ENCODE data around the gene ZCCHC14. TPM values are rescaled to one million over a fixed set of nuclear protein-coding genes. Genes with fewer than 3 reads are reported as not detected.

ZCCHC14 gene
- total and polyA plus RNA-seq, 2 of the 13 experiments (the other 11 are each of a cell fraction or from before 2014, with no cell fraction given): 12.4 to 12.5 TPM

- TF ChIP-seq TRIM22 (IDR thresholded peaks at IDR 0.05): no peak
- TF ChIP-seq ZNF790 (CRISPR knock-in tag; IDR thresholded peaks at IDR 0.05; ENCODE audit: borderline replicate concordance): no peak
- TF ChIP-seq TAF15 (IDR thresholded peaks at IDR 0.05; ENCODE audit: low read depth, low read length, poor library complexity, severe bottlenecking): no peak
- no peak for TF ChIP-seq LCORL (IDR thresholded peaks at IDR 0.05)
- no peak for TF ChIP-seq LCORL (CRISPR knock-in tag; IDR thresholded peaks at IDR 0.05)
- TF ChIP-seq, protein P1, sequence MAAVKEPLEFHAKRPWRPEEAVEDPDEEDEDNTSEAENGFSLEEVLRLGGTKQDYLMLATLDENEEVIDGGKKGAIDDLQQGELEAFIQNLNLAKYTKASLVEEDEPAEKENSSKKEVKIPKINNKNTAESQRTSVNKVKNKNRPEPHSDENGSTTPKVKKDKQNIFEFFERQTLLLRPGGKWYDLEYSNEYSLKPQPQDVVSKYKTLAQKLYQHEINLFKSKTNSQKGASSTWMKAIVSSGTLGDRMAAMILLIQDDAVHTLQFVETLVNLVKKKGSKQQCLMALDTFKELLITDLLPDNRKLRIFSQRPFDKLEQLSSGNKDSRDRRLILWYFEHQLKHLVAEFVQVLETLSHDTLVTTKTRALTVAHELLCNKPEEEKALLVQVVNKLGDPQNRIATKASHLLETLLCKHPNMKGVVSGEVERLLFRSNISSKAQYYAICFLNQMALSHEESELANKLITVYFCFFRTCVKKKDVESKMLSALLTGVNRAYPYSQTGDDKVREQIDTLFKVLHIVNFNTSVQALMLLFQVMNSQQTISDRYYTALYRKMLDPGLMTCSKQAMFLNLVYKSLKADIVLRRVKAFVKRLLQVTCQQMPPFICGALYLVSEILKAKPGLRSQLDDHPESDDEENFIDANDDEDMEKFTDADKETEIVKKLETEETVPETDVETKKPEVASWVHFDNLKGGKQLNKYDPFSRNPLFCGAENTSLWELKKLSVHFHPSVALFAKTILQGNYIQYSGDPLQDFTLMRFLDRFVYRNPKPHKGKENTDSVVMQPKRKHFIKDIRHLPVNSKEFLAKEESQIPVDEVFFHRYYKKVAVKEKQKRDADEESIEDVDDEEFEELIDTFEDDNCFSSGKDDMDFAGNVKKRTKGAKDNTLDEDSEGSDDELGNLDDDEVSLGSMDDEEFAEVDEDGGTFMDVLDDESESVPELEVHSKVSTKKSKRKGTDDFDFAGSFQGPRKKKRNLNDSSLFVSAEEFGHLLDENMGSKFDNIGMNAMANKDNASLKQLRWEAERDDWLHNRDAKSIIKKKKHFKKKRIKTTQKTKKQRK (IDR thresholded peaks at IDR 0.05; ENCODE audit: low read length): no peak
- TF ChIP-seq FOXO1 (CRISPR knock-in tag; IDR thresholded peaks at IDR 0.05): peak; percentile 32; the same call in 1 of the 2 replicates
- TF ChIP-seq, protein P2, sequence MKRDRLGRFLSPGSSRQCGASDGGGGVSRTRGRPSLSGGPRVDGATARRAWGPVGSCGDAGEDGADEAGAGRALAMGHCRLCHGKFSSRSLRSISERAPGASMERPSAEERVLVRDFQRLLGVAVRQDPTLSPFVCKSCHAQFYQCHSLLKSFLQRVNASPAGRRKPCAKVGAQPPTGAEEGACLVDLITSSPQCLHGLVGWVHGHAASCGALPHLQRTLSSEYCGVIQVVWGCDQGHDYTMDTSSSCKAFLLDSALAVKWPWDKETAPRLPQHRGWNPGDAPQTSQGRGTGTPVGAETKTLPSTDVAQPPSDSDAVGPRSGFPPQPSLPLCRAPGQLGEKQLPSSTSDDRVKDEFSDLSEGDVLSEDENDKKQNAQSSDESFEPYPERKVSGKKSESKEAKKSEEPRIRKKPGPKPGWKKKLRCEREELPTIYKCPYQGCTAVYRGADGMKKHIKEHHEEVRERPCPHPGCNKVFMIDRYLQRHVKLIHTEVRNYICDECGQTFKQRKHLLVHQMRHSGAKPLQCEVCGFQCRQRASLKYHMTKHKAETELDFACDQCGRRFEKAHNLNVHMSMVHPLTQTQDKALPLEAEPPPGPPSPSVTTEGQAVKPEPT (CRISPR knock-in tag; IDR thresholded peaks at IDR 0.05; ENCODE audit: low read depth): no peak
- no peak for TF ChIP-seq IRF1 (CRISPR knock-in tag; IDR thresholded peaks at IDR 0.05; ENCODE audit: low read depth)
- no peak for TF ChIP-seq ZFYVE20 (CRISPR knock-in tag; IDR thresholded peaks at IDR 0.05; ENCODE audit: borderline replicate concordance, low read depth)
- TF ChIP-seq ZNF558 (CRISPR knock-in tag; IDR thresholded peaks at IDR 0.05; ENCODE audit: borderline replicate concordance): no peak
- TF ChIP-seq, protein P3, sequence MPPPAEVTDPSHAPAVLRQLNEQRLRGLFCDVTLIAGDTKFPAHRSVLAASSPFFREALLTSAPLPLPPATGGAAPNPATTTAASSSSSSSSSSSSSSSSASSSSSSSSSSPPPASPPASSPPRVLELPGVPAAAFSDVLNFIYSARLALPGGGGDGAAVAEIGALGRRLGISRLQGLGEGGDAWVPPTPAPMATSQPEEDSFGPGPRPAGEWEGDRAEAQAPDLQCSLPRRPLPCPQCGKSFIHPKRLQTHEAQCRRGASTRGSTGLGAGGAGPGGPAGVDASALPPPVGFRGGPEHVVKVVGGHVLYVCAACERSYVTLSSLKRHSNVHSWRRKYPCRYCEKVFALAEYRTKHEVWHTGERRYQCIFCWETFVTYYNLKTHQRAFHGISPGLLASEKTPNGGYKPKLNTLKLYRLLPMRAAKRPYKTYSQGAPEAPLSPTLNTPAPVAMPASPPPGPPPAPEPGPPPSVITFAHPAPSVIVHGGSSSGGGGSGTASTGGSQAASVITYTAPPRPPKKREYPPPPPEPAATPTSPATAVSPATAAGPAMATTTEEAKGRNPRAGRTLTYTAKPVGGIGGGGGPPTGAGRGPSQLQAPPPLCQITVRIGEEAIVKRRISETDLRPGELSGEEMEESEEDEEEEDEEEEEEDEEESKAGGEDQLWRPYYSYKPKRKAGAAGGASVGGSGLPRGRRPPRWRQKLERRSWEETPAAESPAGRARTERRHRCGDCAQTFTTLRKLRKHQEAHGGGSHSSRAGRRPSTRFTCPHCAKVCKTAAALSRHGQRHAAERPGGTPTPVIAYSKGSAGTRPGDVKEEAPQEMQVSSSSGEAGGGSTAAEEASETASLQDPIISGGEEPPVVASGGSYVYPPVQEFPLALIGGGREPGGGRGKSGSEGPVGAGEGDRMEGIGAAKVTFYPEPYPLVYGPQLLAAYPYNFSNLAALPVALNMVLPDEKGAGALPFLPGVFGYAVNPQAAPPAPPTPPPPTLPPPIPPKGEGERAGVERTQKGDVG (CRISPR knock-in tag; IDR thresholded peaks at IDR 0.05; ENCODE audit: borderline replicate concordance): no peak
- TF ChIP-seq RARA (CRISPR knock-in tag; IDR thresholded peaks at IDR 0.05): no peak
- TF ChIP-seq, protein P4, sequence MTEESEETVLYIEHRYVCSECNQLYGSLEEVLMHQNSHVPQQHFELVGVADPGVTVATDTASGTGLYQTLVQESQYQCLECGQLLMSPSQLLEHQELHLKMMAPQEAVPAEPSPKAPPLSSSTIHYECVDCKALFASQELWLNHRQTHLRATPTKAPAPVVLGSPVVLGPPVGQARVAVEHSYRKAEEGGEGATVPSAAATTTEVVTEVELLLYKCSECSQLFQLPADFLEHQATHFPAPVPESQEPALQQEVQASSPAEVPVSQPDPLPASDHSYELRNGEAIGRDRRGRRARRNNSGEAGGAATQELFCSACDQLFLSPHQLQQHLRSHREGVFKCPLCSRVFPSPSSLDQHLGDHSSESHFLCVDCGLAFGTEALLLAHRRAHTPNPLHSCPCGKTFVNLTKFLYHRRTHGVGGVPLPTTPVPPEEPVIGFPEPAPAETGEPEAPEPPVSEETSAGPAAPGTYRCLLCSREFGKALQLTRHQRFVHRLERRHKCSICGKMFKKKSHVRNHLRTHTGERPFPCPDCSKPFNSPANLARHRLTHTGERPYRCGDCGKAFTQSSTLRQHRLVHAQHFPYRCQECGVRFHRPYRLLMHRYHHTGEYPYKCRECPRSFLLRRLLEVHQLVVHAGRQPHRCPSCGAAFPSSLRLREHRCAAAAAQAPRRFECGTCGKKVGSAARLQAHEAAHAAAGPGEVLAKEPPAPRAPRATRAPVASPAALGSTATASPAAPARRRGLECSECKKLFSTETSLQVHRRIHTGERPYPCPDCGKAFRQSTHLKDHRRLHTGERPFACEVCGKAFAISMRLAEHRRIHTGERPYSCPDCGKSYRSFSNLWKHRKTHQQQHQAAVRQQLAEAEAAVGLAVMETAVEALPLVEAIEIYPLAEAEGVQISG (CRISPR knock-in tag; IDR thresholded peaks at IDR 0.05): peak; percentile 59
These were observed 1.1 kb downstream of the ZCCHC14 start (continued) for GRCh38 chr16:87491522-87492290.

Measured in HepG2 (cell line).